Liver (tissue), 9 donors: Measurements from ENCODE around the gene PPM1N. TPM values are rescaled to one million over a fixed set of nuclear protein-coding genes. Genes with fewer than 3 reads are reported as not detected.

Experiments used
- DNase-seq: peaks from one replicate; pipeline ENCODE4 v3.0.0-alpha.2; 2017; ENCODE audit warnings: low spot score
- H3K27ac ChIP-seq, 2 donors: one replicate each; pipeline ENCODE4 v1.7.0; 2013; ENCODE audit warnings: inconsistent platforms in 2 of 2, low read length in 2 of 2, control low read depth in 1 of 2, low read depth in 1 of 2, mild to moderate bottlenecking in 1 of 2
- H3K27me3 ChIP-seq, 4 donors: one replicate each; pipeline versions ENCODE4 v1.6.1 to v1.7.0; 2013; ENCODE audit warnings: low read length in 3 of 4, inconsistent platforms in 1 of 4, mild to moderate bottlenecking in 1 of 4, moderate library complexity in 1 of 4; ENCODE audit not compliant: control insufficient read depth in 4 of 4, insufficient read depth in 4 of 4
- H3K36me3 ChIP-seq, 4 donors: one replicate each; pipeline versions ENCODE4 v1.6.1 to v1.7.0; 2013; ENCODE audit warnings: low read length in 3 of 4, mild to moderate bottlenecking in 3 of 4, low read depth in 1 of 4, moderate library complexity in 1 of 4; ENCODE audit not compliant: control insufficient read depth in 4 of 4, insufficient read depth in 3 of 4
- H3K4me1 ChIP-seq, 4 donors: one replicate each; pipeline versions ENCODE4 v1.6.1 to v1.7.0; 2013; ENCODE audit warnings: low read length in 3 of 4, mild to moderate bottlenecking in 3 of 4, moderate library complexity in 1 of 4; ENCODE audit not compliant: control insufficient read depth in 4 of 4, insufficient read depth in 4 of 4
- H3K4me3 ChIP-seq, 3 donors: one replicate each; pipeline versions ENCODE4 v1.6.1 to v1.7.0; 2013; ENCODE audit warnings: low read length in 3 of 3, control low read depth in 1 of 3, low read depth in 1 of 3, mild to moderate bottlenecking in 1 of 3
- H3K9ac ChIP-seq, 2 donors: one replicate each; pipeline ENCODE4 v1.7.0; 2013; ENCODE audit warnings: low read length in 2 of 2, mild to moderate bottlenecking in 2 of 2, moderate library complexity in 2 of 2, control low read depth in 1 of 2, low read depth in 1 of 2
- H3K9me3 ChIP-seq, 4 donors: one replicate each; pipeline versions ENCODE4 v1.6.1 to v1.7.0; 2013; ENCODE audit warnings: low read length in 3 of 4; ENCODE audit not compliant: control insufficient read depth in 4 of 4
- ATF3 ChIP-seq: IDR thresholded peaks from 2 replicates; pipeline ENCODE4 v1.6.1; 2016; ENCODE audit warnings: antibody characterized with exemption
- EGR1 ChIP-seq, 2 donors: IDR thresholded peaks; 2 replicates each; pipeline ENCODE4 v1.6.1; 2016 to 2018; ENCODE audit warnings: antibody characterized with exemption in 2 of 2, low read depth in 2 of 2
- FOXA1 ChIP-seq: IDR thresholded peaks from 2 replicates; pipeline ENCODE4 v1.6.1; 2016; ENCODE audit warnings: antibody characterized with exemption
- FOXA2 ChIP-seq: IDR thresholded peaks from 2 replicates; pipeline ENCODE4 v1.6.1; 2016; ENCODE audit warnings: antibody characterized with exemption
- GABPA ChIP-seq, 2 donors: IDR thresholded peaks in 1 of 2; conservative IDR thresholded peaks in 1 of 2; 2 replicates each; pipeline ENCODE4 v1.6.1; 2016; ENCODE audit warnings: antibody characterized with exemption in 2 of 2, mild to moderate bottlenecking in 1 of 2, moderate library complexity in 1 of 2
- HNF4A ChIP-seq, 2 donors: conservative IDR thresholded peaks; 2 replicates each; pipeline ENCODE4 v1.6.1; 2016; ENCODE audit warnings: antibody characterized with exemption in 2 of 2, mild to moderate bottlenecking in 2 of 2
- HNF4G ChIP-seq: IDR thresholded peaks from 2 replicates; pipeline ENCODE4 v1.6.1; 2016; ENCODE audit warnings: antibody characterized with exemption
- JUND ChIP-seq, 2 donors: IDR thresholded peaks; 2 replicates each; pipeline ENCODE4 v1.6.1; 2016; ENCODE audit warnings: antibody characterized with exemption in 2 of 2
- NR2F2 ChIP-seq: IDR thresholded peaks from 2 replicates; pipeline ENCODE4 v1.6.1; 2016; ENCODE audit warnings: antibody characterized with exemption
- RAD21 ChIP-seq, 2 donors: IDR thresholded peaks; 2 replicates each; pipeline ENCODE4 v1.6.1; 2016; ENCODE audit warnings: antibody characterized with exemption in 2 of 2, mild to moderate bottlenecking in 2 of 2
- RXRA ChIP-seq, 2 donors: IDR thresholded peaks; 2 replicates each; pipeline ENCODE4 v1.6.1; 2017 to 2018; ENCODE audit warnings: antibody characterized with exemption in 2 of 2, mild to moderate bottlenecking in 1 of 2
- SP1 ChIP-seq: IDR thresholded peaks from 2 replicates; pipeline ENCODE4 v1.6.1; 2018; ENCODE audit warnings: antibody characterized with exemption, mild to moderate bottlenecking
- TAF1 ChIP-seq: conservative IDR thresholded peaks from 2 replicates; pipeline ENCODE4 v1.6.1; 2016; ENCODE audit warnings: antibody characterized with exemption, mild to moderate bottlenecking
- YY1 ChIP-seq: IDR thresholded peaks from 2 replicates; pipeline ENCODE4 v1.6.1; 2016; ENCODE audit warnings: antibody characterized with exemption, mild to moderate bottlenecking
- ZBTB33 ChIP-seq: IDR thresholded peaks from 2 replicates; pipeline ENCODE4 v1.6.1; 2016; ENCODE audit warnings: antibody characterized with exemption
- WGBS: extraction: QIAGEN DNeasy Blood & Tissue Kit; methylation state at CpG from one replicate; pipeline ENCODE4 v1.1.7; 2013; 5-methylcytosine and 5-hydroxymethylcytosine counted together
- polyA plus RNA-seq, 2 donors: library from polyadenylated mRNA; stranded (reverse) in 1 of 2; unstranded in 1 of 2; fragments of 200-250 nt in 1 of 2; fragments of >200 nt in 1 of 2; fragmentation: Nextera tagmentation in 1 of 2; extraction: Ambion mirVana in 1 of 2; gene quantifications; one replicate each; pipeline versions ENCODE4 v1.2.1 to v1.2.3, GENCODE V29; 2013 to 2015
- total RNA-seq, 2 donors: library from RNA; depleted of rRNA; stranded (reverse); fragments of >200 nt; gene quantifications; one replicate each; pipeline ENCODE4 v1.2.3, GENCODE V29; 2014
- TF ChIP-seq, protein P1 (sequence below): IDR thresholded peaks from 2 replicates; pipeline ENCODE4 v1.6.1; 2016; ENCODE audit warnings: antibody characterized with exemption, mild to moderate bottlenecking
- TF ChIP-seq, protein P2 (sequence below): IDR thresholded peaks from 2 replicates; pipeline ENCODE4 v1.6.1; 2016; ENCODE audit warnings: antibody characterized with exemption
- TF ChIP-seq, protein P3 (sequence below): fragments of 150-350 bp; IDR thresholded peaks from 2 replicates; pipeline ENCODE4 v1.5.1; 2017; ENCODE audit warnings: improper control_type of control experiment, low read depth, low read length; ENCODE audit not compliant: missing input control
- donor health status: healthy.
- donor health status: healthy.
- donor health status: healthy.
- donor health status: healthy.
- donor health status: healthy.

PPM1N gene
- total and polyA plus RNA-seq, 4 donors: 0.17 to 1.5 (median 0.47) TPM

- H3K4me1 ChIP-seq: peaks cover 8 to 42% (median 21%) of the 10 kb centered on the region in 4 donors
- peak within 1 kb of the TSS; percentile 51 to 93 (median 67) for H3K4me3 ChIP-seq
- no peaks in the 10 kb centered on the region for H3K9me3 ChIP-seq
- H3K27ac ChIP-seq: peak within 1 kb of the TSS; percentile 86 to 92
- no peaks in the 10 kb centered on the region for H3K36me3 ChIP-seq
- WGBS: under 1% methylated on average over 56 of the region's 56 CpGs
- H3K27me3 ChIP-seq: peaks cover 0 to 4% (median 0%) of the 10 kb centered on the region in 4 donors
- DNase-seq: peak; percentile 89
- TF ChIP-seq, protein P1, sequence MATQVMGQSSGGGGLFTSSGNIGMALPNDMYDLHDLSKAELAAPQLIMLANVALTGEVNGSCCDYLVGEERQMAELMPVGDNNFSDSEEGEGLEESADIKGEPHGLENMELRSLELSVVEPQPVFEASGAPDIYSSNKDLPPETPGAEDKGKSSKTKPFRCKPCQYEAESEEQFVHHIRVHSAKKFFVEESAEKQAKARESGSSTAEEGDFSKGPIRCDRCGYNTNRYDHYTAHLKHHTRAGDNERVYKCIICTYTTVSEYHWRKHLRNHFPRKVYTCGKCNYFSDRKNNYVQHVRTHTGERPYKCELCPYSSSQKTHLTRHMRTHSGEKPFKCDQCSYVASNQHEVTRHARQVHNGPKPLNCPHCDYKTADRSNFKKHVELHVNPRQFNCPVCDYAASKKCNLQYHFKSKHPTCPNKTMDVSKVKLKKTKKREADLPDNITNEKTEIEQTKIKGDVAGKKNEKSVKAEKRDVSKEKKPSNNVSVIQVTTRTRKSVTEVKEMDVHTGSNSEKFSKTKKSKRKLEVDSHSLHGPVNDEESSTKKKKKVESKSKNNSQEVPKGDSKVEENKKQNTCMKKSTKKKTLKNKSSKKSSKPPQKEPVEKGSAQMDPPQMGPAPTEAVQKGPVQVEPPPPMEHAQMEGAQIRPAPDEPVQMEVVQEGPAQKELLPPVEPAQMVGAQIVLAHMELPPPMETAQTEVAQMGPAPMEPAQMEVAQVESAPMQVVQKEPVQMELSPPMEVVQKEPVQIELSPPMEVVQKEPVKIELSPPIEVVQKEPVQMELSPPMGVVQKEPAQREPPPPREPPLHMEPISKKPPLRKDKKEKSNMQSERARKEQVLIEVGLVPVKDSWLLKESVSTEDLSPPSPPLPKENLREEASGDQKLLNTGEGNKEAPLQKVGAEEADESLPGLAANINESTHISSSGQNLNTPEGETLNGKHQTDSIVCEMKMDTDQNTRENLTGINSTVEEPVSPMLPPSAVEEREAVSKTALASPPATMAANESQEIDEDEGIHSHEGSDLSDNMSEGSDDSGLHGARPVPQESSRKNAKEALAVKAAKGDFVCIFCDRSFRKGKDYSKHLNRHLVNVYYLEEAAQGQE: no peak
- TF ChIP-seq, protein P2, sequence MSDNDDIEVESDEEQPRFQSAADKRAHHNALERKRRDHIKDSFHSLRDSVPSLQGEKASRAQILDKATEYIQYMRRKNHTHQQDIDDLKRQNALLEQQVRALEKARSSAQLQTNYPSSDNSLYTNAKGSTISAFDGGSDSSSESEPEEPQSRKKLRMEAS: no peak
- TF ChIP-seq ATF3 (peak; percentile 53), JUND (IDR thresholded peaks at IDR 0.05) (peak; percentile 14 to 71), FOXA2 (no peak), HNF4G (no peak), YY1 (no peak), ZBTB33 (no peak), GABPA (IDR thresholded peaks at IDR 0.05 in 1 of 2, conservative IDR thresholded peaks at IDR 0.05 in 1 of 2) (peak in 1 of 2 donors; percentile 11), NR2F2 (no peak), RXRA (IDR thresholded peaks at IDR 0.05) (no peak), SP1 (peak; percentile 42), TAF1 (peak; percentile 95), HNF4A (conservative IDR thresholded peaks at IDR 0.05) (no peak), FOXA1 (no peak), RAD21 (IDR thresholded peaks at IDR 0.05) (no peak), EGR1 (IDR thresholded peaks at IDR 0.05; ENCODE audit: low read depth in 2 of 2) (no peak)
- TF ChIP-seq, protein P3, sequence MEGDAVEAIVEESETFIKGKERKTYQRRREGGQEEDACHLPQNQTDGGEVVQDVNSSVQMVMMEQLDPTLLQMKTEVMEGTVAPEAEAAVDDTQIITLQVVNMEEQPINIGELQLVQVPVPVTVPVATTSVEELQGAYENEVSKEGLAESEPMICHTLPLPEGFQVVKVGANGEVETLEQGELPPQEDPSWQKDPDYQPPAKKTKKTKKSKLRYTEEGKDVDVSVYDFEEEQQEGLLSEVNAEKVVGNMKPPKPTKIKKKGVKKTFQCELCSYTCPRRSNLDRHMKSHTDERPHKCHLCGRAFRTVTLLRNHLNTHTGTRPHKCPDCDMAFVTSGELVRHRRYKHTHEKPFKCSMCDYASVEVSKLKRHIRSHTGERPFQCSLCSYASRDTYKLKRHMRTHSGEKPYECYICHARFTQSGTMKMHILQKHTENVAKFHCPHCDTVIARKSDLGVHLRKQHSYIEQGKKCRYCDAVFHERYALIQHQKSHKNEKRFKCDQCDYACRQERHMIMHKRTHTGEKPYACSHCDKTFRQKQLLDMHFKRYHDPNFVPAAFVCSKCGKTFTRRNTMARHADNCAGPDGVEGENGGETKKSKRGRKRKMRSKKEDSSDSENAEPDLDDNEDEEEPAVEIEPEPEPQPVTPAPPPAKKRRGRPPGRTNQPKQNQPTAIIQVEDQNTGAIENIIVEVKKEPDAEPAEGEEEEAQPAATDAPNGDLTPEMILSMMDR: no peak
- peak within 1 kb of the TSS; percentile 90 for H3K9ac ChIP-seq
Observed at GRCh38 chr19:45467456-45468158, 30.6 kb upstream of the PPM1N start, which contains the start of gene FOSB. Gene FOSB, plus strand, starts transcription at chr19:45467996. Its CDS starts 591 bp downstream, at chr19:45468587.
